NCI-H2196 treated with DMSO at 0.1 percent for 48 hours (cell line): ENCODE measurements around the gene FAM193B.
A peak's percentile ranks its signal among the peaks of the same experiment; 100 is the strongest.

Experiments
- DNase-seq: peaks from one replicate; lab custom pipeline; 2025; ENCODE audit not compliant: unreplicated experiment; lab: John Stamatoyannopoulos, UW

FAM193B gene

GRCh38 chr5:177554474-177555111 lies at the start of gene FAM193B:
Gene FAM193B, minus strand, starts transcription at chr5:177554563. Its CDS starts 105 bp downstream, at chr5:177554458.
- peak; percentile 84 for DNase-seq

- DNase-seq = no peak
Measured at GRCh38 chr5:177604116-177604521, 49.8 kb upstream of the FAM193B start.

DNA sequence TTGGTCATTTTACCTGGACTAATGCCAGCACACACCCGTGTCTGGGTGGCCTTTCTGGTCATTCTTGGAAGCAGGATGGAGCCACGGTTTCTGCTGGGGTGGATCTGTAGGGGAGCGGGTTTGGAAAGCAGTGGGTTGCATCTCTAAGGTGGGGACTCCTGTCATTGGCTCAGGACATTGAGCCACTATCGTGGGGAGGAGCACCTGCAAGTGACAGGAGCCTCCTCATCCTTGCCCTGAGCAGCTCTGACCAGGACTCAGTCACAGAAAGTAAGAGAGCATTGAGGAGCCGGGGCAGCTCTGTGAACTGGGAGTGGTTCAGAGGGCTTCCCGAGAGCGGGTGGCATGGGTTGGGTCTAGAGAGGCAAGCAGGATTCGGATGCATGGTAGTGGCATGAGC lies 49.3 kb upstream of the FAM193B start:
- DNase-seq = no peak

DNA sequence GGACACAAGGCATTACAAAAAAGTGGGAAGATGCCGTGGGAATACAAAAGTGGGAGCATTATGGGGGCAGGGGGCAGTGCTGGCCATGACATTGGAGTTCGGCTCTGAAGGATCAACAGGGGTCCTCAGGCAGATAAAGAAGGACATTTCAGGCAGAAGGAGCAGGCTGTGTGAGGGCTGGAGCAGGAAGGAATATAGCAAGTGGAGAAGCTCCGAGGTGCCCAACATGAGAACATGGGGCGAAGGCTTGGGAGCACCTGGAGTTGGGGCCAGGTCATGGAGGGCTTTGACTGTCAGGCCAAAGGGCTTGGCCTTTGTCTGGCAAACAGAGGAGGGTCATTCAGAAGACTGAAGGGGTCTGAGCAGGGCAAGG lies 48.1 kb upstream of the FAM193B start:
- DNase-seq = no peak

- no peak for DNase-seq
Measured at GRCh38 chr5:177601577-177602457, 47.5 kb upstream of the FAM193B start.

DNA sequence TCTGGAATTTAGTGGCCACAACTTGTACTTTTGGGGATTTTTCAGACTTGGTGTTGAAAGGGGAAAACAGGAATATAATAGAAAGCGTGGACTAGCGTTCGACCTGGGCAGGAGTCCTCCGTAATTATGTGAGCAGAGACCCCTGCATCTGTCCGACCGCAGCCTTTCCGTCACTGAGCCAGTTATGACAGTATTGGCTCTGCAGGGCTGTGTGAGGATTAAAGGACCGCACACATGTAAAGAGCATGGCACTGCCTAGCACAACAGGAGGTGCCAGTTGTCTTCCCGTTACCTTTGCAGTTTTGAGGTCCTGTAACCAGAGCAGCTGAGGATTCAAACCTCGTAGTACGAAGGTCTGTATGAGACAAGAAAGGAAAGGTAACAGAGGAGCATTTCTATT lies 46.8 kb upstream of the FAM193B start:
- no peak for DNase-seq

GRCh38 chr5:177600508-177601018 lies 46.2 kb upstream of the FAM193B start:
- DNase-seq = no peak

DNA sequence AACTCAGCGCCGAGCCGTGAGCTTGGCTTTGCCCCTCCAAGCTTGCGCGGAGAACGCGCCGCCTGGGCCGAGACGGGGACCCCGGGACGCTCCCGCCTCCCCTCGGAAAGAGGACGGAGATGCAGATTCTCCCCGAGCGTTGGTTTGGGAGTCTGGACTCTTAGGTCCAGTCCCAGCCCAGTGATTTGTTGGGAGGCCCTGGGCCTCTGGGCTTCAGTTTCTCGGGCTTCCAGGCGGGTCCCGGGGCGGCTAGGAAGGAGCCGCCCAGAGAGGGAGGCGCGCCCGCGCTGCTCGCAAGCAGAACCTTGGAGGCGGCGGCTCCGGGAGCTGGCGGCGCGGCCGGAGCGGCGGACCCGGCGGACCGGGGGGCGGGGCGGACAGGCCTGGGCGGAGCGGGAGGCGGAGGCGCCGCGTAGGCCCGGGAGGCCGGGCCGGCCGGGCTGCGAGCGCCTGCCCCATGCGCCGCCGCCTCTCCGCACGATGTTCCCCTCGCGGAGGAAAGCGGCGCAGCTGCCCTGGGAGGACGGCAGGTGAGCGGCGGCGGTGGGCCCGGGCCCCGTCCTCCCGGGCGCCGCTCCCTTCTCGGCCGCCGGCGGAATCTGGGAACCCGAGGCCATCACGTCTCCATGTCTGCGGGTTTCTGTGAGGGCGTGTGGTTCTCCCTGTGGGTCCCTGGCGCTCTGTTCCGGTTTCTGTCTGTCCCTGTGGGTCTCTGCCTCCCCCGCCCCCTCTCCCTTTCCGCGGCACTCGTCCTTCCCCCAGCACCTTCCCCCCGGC lies 45.6 kb upstream of the FAM193B start, which contains the start of gene B4GALT7:
Gene B4GALT7, plus strand, starts transcription at position 402 of the 777 bp plus-strand sequence. Its CDS starts 79 bp downstream, at position 481.
- DNase-seq = peak; percentile 73

DNA sequence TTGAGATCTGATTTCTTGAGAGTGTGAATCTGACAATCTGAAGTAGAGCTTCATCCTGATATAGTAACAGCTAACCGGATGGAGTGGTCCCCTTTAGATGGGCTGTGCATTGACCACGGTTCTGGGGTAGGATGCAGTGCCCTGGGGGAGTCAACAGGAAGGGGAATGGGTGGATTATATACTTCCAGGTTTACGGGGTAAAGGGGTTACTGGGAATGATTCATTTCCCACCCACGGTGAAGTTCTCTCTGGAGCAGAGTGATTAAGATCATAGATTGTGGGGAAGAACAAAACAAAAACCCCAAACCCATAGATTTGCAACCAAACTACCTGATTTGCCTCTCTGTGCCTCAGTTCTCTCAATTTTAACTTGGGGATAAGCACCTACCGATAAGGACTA lies 44.1 kb upstream of the FAM193B start:
- no peak for DNase-seq

GRCh38 chr5:177596775-177597238 lies 42.4 kb upstream of the FAM193B start:
- no peak for DNase-seq

GRCh38 chr5:177595991-177596774 lies 41.8 kb upstream of the FAM193B start:
- no peak for DNase-seq

- DNase-seq = no peak
Measured at GRCh38 chr5:177595026-177595585, 40.7 kb upstream of the FAM193B start.

DNA sequence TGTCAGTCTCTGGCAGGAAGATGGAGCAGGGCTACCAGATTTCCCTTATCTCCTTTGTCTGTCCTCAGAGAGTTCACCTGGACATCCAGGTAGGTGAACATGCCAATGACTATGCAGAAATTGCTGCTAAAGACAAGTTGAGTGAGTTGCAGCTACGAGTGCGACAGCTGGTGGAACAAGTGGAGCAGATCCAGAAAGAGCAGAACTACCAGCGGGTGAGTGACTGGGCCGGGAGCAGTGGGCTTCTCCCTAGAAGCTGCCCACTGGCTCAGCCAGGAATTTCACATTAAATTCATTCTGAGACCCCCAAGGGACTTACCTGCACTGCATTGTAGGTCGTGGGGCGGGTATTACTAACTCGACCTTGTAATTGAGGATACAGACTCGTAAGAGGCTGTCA lies 39.7 kb upstream of the FAM193B start:
- no peak for DNase-seq

GRCh38 chr5:177593511-177593910 lies 39.1 kb upstream of the FAM193B start:
- no peak for DNase-seq

GRCh38 chr5:177592905-177593304 lies 38.5 kb upstream of the FAM193B start:
- no peak for DNase-seq

DNA sequence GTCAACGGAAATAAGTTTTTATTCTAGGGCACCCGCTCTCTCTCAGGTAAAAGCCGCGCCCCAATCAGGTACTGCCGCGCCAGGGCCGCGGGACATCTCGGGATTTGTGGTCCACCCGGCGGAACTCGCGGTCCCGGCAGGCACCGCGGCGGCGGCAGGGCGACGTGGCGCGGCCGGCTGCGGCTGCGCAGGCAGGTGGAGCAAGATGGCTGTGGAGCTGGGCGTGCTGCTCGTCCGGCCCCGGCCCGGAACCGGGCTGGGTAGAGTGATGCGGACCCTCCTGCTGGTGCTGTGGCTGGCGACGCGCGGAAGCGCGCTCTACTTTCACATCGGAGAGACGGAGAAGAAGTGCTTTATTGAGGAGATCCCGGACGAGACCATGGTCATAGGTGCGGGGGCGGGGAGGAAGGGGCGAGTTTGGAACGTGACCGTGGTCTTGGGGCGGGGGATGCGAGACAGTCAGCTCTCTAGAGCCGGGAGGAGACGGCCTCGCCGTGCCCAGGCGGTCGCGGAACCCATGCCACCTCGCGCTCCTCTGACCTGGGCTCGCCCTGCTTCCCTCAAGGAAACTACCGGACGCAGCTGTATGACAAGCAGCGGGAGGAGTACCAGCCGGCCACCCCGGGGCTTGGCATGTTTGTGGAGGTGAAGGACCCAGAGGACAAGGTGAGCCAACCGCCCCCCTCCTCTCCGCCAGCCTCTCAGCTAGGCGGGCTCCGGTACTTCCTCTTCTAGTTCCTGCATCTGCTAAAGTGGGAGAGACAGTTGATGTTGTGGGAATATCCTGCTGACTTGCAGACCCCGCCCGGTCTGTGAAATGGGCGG lies 37.9 kb upstream of the FAM193B start, which contains the start of gene TMED9:
Gene TMED9, plus strand, starts transcription at position 194 of the 825 bp plus-strand sequence. Its CDS starts 12 bp downstream, at position 206.
- DNase-seq = peak; percentile 77

- no peak for DNase-seq
Measured at GRCh38 chr5:177591690-177592009, 37.3 kb upstream of the FAM193B start.

- no peak for DNase-seq
Measured at GRCh38 chr5:177590406-177590805, 36.0 kb upstream of the FAM193B start.

GRCh38 chr5:177588413-177588909 lies 34.1 kb upstream of the FAM193B start:
- no peak for DNase-seq
